Tibial nerve (tissue), 4 donors: ENCODE measurements around the gene RELN. TPM values are rescaled to one million over a fixed set of nuclear protein-coding genes. Genes with fewer than 3 reads are reported as not detected.

Experiments used
- DNase-seq, 2 donors: peaks; one replicate each; pipeline ENCODE4 v3.0.0-alpha.2; 2019; ENCODE audit warnings: low spot score in 2 of 2
- H3K27ac ChIP-seq, 4 donors: fragments of 200-600 bp; sonication (generic) in 3 of 4; one replicate each; pipeline ENCODE4 v1.5.1; 2017 to 2019; ENCODE audit warnings: mild to moderate bottlenecking in 1 of 4
- H3K27me3 ChIP-seq, 2 donors: fragments of 200-600 bp; sonication (generic) in 1 of 2; one replicate each; pipeline versions ENCODE4 v1.5.1 to v1.6.0; 2017 to 2019
- H3K36me3 ChIP-seq, 3 donors: fragments of 200-600 bp; sonication (generic); one replicate each; pipeline ENCODE4 v1.5.1; 2018 to 2019
- H3K4me1 ChIP-seq, 4 donors: fragments of 200-600 bp; sonication (generic) in 3 of 4; one replicate each; pipeline ENCODE4 v1.5.1; 2017 to 2019
- H3K4me3 ChIP-seq, 4 donors: fragments of 200-600 bp; sonication (generic) in 3 of 4; one replicate each; pipeline ENCODE4 v1.5.1; 2017 to 2019; ENCODE audit warnings: mild to moderate bottlenecking in 1 of 4, moderate library complexity in 1 of 4
- H3K9me3 ChIP-seq, 4 donors: fragments of 200-600 bp; sonication (generic) in 3 of 4; one replicate each; pipeline ENCODE4 v1.5.1; 2017 to 2019
- EP300 ChIP-seq, 2 donors: sonication (generic); formaldehyde crosslinking; IDR thresholded peaks; one replicate each; pipeline ENCODE4 v1.6.1; 2017; ENCODE audit warnings: antibody characterized with exemption in 2 of 2, mild to moderate bottlenecking in 1 of 2
- POLR2A ChIP-seq, 2 donors: fragments of 450-650 bp; IDR thresholded peaks; one replicate each; pipeline ENCODE4 v1.6.1; 2017; ENCODE audit warnings: antibody characterized with exemption in 2 of 2, mild to moderate bottlenecking in 2 of 2, moderate library complexity in 2 of 2
- WGBS, 2 donors: methylation state at CpG; one replicate each; pipeline ENCODE4 v1.1.5; 2018; 5-methylcytosine and 5-hydroxymethylcytosine counted together
- total RNA-seq, 4 donors: library from RNA; depleted of rRNA; stranded (reverse); fragments of >200 nt; gene quantifications; one replicate each; pipeline ENCODE4 v1.1.0, GENCODE V29; 2016
- TF ChIP-seq, protein P1 (sequence below), 5 experiments: fragments of 200-600 bp in 3 of 5; fragments of 450-650 bp in 2 of 5; sonication (generic) in 3 of 5; IDR thresholded peaks; one replicate each; pipeline ENCODE4 v1.5.1; 2016 to 2019; ENCODE audit warnings: antibody characterized with exemption in 5 of 5, mild to moderate bottlenecking in 3 of 5, moderate library complexity in 2 of 5

The RELN gene
- total RNA-seq, 4 donors from 2014 or later = 80.4 to 117 (median 102) TPM

DNA sequence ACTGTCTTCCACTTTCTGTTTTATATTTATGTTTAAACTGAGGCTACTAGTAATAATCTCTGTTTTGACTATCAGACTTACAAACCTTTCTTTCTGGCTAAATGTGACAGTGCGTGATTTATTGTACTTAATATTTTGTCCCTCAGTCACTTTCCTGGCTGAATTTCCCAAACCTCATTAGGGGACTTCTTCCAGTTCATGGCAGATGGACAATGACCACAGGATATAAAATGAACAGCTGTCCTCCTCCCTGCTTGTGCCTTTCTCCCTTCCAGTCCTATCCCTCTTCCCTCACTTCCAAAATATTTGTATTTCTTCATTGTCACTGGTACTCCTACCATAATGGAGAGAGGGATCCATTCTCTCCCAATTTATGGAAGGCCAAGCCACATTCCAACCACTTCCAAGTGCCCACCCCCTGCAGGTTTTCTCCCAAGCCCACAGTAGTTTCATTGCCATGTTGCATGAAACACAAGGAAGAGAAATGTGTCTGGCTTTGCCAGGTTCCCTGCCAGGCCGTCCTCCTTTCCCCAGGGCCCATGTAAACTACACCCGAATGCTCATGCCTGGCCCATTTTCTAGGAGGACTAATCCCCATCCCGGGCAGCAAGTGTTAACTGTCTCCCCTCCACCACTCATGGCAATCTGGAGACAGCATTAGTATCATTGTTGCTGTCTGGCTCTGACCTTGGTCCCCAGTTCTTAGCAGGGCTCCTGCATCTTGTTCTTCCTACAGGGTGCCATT, 273.9 kb downstream of the RELN start:
- Histone ChIP-seq H3K27me3 (no peaks in the 10 kb centered on the region), H3K9me3 (no peaks in the 10 kb centered on the region), H3K27ac (no peak overlapping the region), H3K36me3 (no peaks in the 10 kb centered on the region), H3K4me3 (no peak overlapping the region), H3K4me1 (no peaks in the 10 kb centered on the region)
- TF ChIP-seq, protein P1, sequence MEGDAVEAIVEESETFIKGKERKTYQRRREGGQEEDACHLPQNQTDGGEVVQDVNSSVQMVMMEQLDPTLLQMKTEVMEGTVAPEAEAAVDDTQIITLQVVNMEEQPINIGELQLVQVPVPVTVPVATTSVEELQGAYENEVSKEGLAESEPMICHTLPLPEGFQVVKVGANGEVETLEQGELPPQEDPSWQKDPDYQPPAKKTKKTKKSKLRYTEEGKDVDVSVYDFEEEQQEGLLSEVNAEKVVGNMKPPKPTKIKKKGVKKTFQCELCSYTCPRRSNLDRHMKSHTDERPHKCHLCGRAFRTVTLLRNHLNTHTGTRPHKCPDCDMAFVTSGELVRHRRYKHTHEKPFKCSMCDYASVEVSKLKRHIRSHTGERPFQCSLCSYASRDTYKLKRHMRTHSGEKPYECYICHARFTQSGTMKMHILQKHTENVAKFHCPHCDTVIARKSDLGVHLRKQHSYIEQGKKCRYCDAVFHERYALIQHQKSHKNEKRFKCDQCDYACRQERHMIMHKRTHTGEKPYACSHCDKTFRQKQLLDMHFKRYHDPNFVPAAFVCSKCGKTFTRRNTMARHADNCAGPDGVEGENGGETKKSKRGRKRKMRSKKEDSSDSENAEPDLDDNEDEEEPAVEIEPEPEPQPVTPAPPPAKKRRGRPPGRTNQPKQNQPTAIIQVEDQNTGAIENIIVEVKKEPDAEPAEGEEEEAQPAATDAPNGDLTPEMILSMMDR (IDR thresholded peaks at IDR 0.05) = no peak
- no peak for TF ChIP-seq EP300 (IDR thresholded peaks at IDR 0.05)
- TF ChIP-seq POLR2A (IDR thresholded peaks at IDR 0.05) = no peak
- WGBS, 2 donors = 88 to 89% methylated on average over 4 of the region's 4 CpGs
- DNase-seq = no peak

DNA sequence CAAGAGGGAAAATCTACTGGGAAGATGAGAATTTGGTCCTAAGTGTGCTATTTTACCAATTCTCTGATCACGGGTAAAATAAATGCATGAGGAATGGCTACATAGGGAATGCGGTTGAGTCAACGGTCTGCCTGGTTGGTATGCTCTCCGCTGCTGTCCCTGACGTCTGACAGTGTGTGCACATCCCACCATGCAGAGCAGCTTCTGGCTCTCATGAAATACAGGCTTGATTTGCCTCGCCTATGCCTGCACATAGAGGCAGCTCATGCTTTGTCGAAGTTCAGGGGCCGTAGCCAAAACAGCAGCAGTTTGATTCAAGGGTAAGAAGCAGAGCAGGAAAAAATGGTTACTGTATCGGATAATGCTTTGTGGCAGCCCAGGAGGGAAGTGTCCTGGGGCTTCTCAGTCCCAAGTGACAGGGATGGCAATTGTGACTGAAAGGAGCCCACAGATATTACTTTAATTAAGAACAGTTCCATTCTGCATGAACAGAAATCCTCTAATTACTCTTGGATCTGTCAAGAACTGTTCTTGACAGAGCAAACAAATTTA, 275.0 kb downstream of the RELN start:
- H3K27ac ChIP-seq = no peak overlapping the region
- H3K4me1 ChIP-seq = no peaks in the 10 kb centered on the region
- H3K27me3 ChIP-seq = no peaks in the 10 kb centered on the region
- no peak overlapping the region for H3K4me3 ChIP-seq
- H3K36me3 ChIP-seq = no peaks in the 10 kb centered on the region
- WGBS, 2 donors = 82 to 83% methylated on average over 9 of the region's 9 CpGs
- no peaks in the 10 kb centered on the region for H3K9me3 ChIP-seq
- no peak for DNase-seq
- TF ChIP-seq POLR2A (IDR thresholded peaks at IDR 0.05) (no peak), EP300 (IDR thresholded peaks at IDR 0.05) (no peak)
- TF ChIP-seq, protein P1 (IDR thresholded peaks at IDR 0.05) = no peak

DNA sequence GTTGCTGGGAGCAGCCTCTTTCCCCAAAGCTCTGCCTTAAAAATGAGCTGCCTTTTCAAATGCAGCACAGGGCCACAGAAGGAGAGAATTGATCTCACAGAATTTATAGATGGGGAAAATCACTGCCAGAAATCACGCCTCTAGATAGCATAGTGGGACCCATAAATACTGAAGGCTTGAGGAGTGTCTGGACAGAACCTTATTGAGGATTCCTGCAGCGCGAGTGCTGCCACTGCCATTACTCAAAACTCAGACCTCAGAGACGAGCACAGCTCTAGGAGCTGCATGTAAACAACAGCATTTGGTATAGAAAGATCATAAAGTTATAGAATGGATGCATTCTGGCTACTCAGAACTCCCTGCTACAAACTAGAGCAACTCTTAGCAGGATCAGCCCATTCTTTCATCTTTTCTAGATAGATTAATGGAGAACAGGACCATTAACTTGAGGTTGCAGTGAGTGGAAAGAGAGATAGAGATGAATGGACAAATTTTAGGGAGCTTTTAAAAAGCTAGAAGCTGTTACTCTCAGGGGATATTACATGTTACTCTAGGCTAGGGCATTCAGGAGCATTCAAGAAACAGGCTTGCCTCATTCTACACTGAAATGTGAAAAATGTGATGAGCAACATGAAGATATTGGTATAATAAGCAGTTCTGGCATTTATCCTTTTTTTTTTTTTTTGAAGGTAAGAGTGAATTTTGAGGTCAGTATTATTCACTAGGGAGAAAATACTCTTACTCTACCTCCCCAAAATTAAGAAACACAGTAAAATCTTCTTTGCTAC, 276.3 kb downstream of the RELN start:
- Histone ChIP-seq H3K36me3 (no peaks in the 10 kb centered on the region), H3K4me3 (no peak overlapping the region), H3K9me3 (no peaks in the 10 kb centered on the region), H3K4me1 (no peaks in the 10 kb centered on the region), H3K27me3 (no peaks in the 10 kb centered on the region), H3K27ac (no peak overlapping the region)
- TF ChIP-seq POLR2A (IDR thresholded peaks at IDR 0.05) (no peak), EP300 (IDR thresholded peaks at IDR 0.05) (no peak)
- TF ChIP-seq, protein P1 (IDR thresholded peaks at IDR 0.05) = no peak
- no peak for DNase-seq
- 70 to 78% methylated on average over 4 of the region's 4 CpGs for WGBS, 2 donors

DNA sequence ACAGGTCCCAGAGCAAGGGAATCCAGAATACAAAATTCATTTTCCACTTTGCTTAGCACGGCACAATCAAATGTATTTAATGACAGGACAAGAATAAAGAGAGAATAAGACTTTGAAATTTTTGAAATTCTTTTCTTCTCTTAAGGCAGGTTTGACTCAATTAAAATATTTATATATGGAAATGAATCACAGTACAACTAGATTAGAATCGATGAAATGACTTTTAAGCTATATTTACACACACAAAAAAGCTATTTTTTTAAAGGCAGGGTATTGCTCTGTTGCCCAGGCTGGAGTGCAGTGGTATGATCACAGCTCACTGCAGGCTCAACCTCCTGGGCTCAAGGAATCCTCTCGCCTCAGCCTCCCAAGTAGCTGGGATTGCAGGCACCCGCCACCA, 278.0 kb downstream of the RELN start:
- Histone ChIP-seq H3K27ac (no peak overlapping the region), H3K27me3 (no peaks in the 10 kb centered on the region), H3K4me1 (no peaks in the 10 kb centered on the region), H3K36me3 (no peaks in the 10 kb centered on the region), H3K4me3 (no peak overlapping the region), H3K9me3 (no peaks in the 10 kb centered on the region)
- TF ChIP-seq EP300 (IDR thresholded peaks at IDR 0.05) = no peak
- no peak for DNase-seq
- 78 to 88% methylated on average over 4 of the region's 4 CpGs for WGBS, 2 donors

DNA sequence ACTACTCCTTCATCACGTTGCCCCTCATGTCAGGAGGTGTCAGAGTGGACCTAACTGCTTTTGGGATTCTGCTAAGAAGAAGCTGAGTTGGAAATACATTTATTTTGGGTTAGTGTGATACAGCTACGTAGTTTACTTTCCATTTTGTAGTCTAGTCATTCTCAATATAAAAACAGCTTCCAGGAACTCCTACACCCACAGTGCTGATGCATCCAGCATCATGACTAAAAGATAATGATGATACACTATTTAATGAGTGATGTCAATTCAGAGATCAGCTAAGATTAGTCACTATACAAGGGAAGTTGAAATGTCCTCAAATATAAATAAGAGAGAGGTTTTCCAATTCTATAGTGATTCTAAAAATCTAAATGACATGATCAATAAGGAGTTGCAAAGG, 279.2 kb downstream of the RELN start:
- Histone ChIP-seq H3K36me3 (no peaks in the 10 kb centered on the region), H3K9me3 (no peaks in the 10 kb centered on the region), H3K4me1 (no peaks in the 10 kb centered on the region), H3K27me3 (no peaks in the 10 kb centered on the region), H3K4me3 (no peak overlapping the region), H3K27ac (no peak overlapping the region)
- WGBS, 2 donors = 66 to 70% methylated on average over 2 of the region's 2 CpGs
- TF ChIP-seq, protein P1 (IDR thresholded peaks at IDR 0.05) = no peak
- no peak for TF ChIP-seq EP300 (IDR thresholded peaks at IDR 0.05)
- TF ChIP-seq POLR2A (IDR thresholded peaks at IDR 0.05) = no peak
- DNase-seq = no peak
